DOHH2 (cell line): Measurements from ENCODE around the gene TPCN2.

Experiments
- EZH2phosphoT487 ChIP-seq: fragments of 200-600 bp; sonication (generic); IDR thresholded peaks from 2 replicates; pipeline ENCODE4 v1.6.1; 2017; ENCODE audit warnings: borderline replicate concordance, mild to moderate bottlenecking, antibody characterized with exemption, low read length, moderate library complexity, mixed read lengths
- TF ChIP-seq, protein P1 (sequence below): fragments of 200-600 bp; sonication (generic); IDR thresholded peaks from one replicate; pipeline ENCODE4 v1.5.1; 2014; ENCODE audit warnings: antibody characterized with exemption, mild to moderate bottlenecking, low read depth, low read length; ENCODE audit not compliant: poor library complexity, severe bottlenecking

- TF ChIP-seq EZH2phosphoT487: no peak
- TF ChIP-seq, protein P1, sequence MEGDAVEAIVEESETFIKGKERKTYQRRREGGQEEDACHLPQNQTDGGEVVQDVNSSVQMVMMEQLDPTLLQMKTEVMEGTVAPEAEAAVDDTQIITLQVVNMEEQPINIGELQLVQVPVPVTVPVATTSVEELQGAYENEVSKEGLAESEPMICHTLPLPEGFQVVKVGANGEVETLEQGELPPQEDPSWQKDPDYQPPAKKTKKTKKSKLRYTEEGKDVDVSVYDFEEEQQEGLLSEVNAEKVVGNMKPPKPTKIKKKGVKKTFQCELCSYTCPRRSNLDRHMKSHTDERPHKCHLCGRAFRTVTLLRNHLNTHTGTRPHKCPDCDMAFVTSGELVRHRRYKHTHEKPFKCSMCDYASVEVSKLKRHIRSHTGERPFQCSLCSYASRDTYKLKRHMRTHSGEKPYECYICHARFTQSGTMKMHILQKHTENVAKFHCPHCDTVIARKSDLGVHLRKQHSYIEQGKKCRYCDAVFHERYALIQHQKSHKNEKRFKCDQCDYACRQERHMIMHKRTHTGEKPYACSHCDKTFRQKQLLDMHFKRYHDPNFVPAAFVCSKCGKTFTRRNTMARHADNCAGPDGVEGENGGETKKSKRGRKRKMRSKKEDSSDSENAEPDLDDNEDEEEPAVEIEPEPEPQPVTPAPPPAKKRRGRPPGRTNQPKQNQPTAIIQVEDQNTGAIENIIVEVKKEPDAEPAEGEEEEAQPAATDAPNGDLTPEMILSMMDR: no peak
These were observed 17.7 kb downstream of the TPCN2 start for GRCh38 chr11:69066122-69067112.
